Memory B cell (primary cell): Measurements from ENCODE around the gene MARCHF2.
A peak's percentile ranks its signal among the peaks of the same experiment; 100 is the strongest.
"Not testable (repeated sequence)": the region's sequence is repeated elsewhere in the genome, so short reads cannot be mapped to it uniquely, and the experiment has no call there.

Experiments used
- ATAC-seq: fragments of 150-1000 bp; cut with Tn5 transposase; 2 replicates; pipeline ENCODE4 v1.10.0; 2021; ENCODE audit warnings: low read depth, mild to moderate bottlenecking, moderate library complexity
- DNase-seq, 2 donors: peaks; one replicate each; pipeline ENCODE4 v3.0.0; 2022; ENCODE audit warnings: low spot score in 2 of 2
- H3K27ac Mint-ChIP-seq: one replicate; pipeline ENCODE4 v1.8.0; 2022; ENCODE audit warnings: mild to moderate bottlenecking, moderate library complexity, mixed read lengths
- H3K27me3 Mint-ChIP-seq: one replicate; pipeline ENCODE4 v1.8.0; 2022; ENCODE audit warnings: mixed read lengths
- H3K36me3 Mint-ChIP-seq: one replicate; pipeline ENCODE4 v1.8.0; 2022; ENCODE audit warnings: mild to moderate bottlenecking, mixed read lengths
- H3K4me1 Mint-ChIP-seq: one replicate; pipeline ENCODE4 v1.8.0; 2022; ENCODE audit warnings: mixed read lengths
- H3K4me3 Mint-ChIP-seq: one replicate; pipeline ENCODE4 v1.8.0; 2022; ENCODE audit warnings: mild to moderate bottlenecking, moderate library complexity, mixed read lengths
- H3K9me3 Mint-ChIP-seq: one replicate; pipeline ENCODE4 v1.8.0; 2022; ENCODE audit warnings: mixed read lengths

Gene MARCHF2

DNA sequence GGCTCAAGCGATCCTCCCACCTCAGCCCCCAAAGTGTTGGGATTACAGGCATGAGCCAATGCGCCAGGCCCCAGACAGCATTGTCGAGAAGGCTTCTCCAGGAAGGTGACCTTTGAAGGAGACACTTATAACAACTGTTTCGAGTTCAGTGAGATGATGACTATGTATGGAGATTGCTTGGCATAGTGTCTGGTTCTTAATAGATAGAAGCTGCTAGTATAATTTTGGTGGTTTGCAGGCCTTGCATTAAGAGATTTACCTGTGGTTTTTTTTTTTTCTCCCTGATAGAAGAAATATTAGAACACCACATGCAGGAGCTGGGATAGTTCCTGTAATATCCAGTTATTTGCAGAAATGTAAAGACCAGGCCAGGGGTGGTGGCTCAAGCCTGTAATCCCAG is 3.7 kb downstream of the MARCHF2 start:
- no peak for DNase-seq

DNA sequence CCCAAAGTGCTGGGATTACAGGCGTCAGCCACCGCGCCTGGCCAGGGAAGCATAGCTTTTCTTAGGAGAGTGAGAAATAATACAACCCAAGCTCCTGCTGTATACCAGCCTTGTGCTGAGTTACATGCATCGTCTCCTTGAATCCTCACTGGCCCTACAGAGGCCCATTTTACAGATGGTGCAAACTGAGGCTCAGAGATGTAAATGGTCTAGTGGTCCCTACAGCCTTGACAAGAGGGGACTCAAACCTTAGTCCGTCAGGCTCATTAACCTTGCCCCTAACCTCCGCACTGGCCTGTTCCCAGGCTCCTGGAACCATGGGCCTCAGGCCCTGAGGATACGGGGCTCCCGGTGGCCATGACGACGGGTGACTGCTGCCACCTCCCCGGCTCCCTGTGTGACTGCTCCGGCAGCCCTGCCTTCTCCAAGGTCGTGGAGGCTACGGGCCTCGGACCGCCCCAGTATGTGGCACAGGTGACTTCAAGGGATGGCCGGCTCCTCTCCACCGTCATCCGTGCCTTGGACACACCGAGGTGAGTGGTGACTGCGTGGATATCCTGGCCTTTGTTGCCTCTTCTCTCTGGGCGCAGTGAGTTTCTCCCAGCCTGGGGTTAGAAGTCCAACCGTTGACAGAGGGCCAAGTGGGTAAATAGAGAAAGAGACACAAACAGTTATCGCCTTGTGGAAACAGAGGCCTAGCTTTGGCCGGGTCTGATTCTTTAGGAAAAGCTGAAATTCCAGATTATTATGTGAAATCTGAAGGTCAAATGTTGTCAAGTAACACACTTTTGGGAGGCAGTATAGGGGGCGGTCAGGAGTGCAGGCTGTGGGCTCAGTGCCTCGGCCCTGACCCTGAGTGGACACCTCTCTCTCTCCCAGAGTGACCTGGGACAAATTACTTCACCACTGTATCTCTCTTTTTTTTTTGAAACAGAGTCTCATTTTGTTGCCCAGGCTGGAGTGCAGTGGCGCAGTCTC is 8.7 kb downstream of the MARCHF2 start:
- Mint-ChIP-seq H3K27ac (no peak overlapping the region), H3K4me3 (no peak overlapping the region), H3K9me3 (no peaks in the 10 kb centered on the region), H3K4me1 (no peaks in the 10 kb centered on the region), H3K36me3 (peaks cover 2% of the 10 kb centered on the region), H3K27me3 (no peaks in the 10 kb centered on the region)
- DNase-seq, result no peak
- no peak for ATAC-seq

More for the DNA sequence above, 3.7 kb downstream of the MARCHF2 start:
- peaks cover 3% of the 10 kb centered on the region for H3K4me1 Mint-ChIP-seq
- ATAC-seq, result no peak
- H3K4me3 Mint-ChIP-seq, result no peak overlapping the region
- H3K27me3 Mint-ChIP-seq, result no peaks in the 10 kb centered on the region
- no peaks in the 10 kb centered on the region for H3K36me3 Mint-ChIP-seq
- no peaks in the 10 kb centered on the region for H3K9me3 Mint-ChIP-seq
- no peak overlapping the region for H3K27ac Mint-ChIP-seq

DNA sequence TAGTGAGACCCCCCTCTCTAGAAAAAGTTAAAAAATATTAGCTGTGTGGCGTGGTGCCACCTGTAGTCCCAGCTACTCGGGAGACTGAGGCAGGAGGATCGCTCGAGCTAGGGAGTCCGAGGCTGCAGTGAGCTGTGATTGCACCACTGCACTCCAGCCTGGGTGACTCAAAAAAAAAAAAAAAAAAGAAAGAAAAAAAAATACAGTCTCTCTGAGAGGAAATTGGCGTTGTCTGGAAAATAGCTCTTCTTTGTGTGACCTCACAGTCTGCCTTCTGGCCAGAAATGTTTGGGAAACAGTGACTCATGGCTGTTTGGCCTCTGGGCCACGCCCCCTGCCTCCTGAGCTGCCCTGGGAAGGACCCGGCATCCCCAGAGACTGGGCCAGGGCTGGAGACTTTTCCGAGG is 10.7 kb downstream of the MARCHF2 start:
- Mint-ChIP-seq H3K4me3 (no peak overlapping the region), H3K4me1 (no peaks in the 10 kb centered on the region), H3K9me3 (no peaks in the 10 kb centered on the region), H3K27me3 (no peaks in the 10 kb centered on the region), H3K27ac (no peak overlapping the region), H3K36me3 (peaks cover 9% of the 10 kb centered on the region)
- DNase-seq, result no peak
- no peak for ATAC-seq

DNA sequence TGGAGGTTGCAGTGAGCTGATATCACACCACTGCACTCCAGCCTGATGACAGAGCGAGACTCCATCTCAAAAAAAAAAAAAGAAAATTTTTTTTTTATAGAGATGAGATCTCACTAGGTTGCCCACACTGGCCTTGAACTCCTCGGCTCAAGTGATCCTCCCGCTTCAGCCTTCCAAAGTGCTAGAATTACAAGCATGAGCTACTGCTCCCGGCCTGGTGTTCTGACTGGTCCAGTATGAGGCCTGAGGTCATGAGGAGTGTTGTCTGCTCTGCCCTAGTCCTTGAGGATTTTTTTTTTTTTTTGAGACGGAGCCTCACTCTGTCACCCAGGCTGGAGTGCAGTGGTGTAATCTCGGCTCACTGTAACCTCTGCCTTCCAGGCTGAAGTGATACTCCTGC is 12.2 kb downstream of the MARCHF2 start:
- H3K4me1 Mint-ChIP-seq, ATAC-seq, H3K27me3 Mint-ChIP-seq, DNase-seq, H3K4me3 Mint-ChIP-seq, H3K27ac Mint-ChIP-seq, H3K9me3 Mint-ChIP-seq: not testable (repeated sequence)
- peaks cover 13% of the 10 kb centered on the region for H3K36me3 Mint-ChIP-seq

DNA sequence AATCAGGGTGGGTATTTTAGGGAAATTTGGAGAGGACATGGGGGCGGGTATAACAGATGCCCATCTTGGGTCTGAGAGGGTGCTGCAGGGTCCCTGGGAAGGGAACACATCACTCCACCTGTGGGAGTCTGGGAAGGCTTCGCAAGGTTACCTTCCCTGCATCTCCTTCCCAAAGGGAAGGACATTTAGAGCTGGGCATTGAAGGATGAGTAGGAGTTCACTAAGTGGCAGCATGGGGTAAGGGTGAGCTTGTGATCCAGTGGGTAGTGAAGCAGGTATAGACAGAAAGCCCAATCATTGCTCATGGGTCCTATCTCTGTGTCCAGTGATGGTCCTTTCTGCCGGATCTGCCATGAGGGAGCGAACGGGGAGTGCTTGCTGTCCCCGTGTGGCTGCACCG is 13.2 kb downstream of the MARCHF2 start:
- ATAC-seq, result no peak
- no peaks in the 10 kb centered on the region for H3K4me1 Mint-ChIP-seq
- H3K9me3 Mint-ChIP-seq, result no peaks in the 10 kb centered on the region
- no peak overlapping the region for H3K4me3 Mint-ChIP-seq
- DNase-seq, result no peak
- peaks cover 16% of the 10 kb centered on the region for H3K36me3 Mint-ChIP-seq
- no peaks in the 10 kb centered on the region for H3K27me3 Mint-ChIP-seq
- H3K27ac Mint-ChIP-seq, result no peak overlapping the region

DNA sequence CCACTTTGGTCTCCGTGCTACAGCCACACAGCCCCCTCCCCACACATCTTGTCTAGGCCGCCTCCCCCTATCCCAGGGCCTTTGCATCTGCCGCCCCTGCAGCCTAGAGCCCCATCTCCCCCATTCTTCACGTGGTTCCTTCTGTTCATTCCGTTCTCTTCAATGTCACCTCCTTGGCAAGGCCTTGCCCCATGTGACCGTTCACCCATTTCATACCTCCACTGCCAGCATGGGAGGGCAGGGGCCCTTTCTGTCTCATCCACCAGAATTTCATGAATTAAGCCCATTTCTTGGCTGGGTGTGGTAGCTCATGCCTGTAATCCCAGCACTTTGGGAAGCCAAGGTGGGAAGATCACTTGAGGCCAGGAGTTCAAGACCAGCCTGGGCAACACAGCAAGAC is 15.9 kb downstream of the MARCHF2 start:
- ATAC-seq (no peak), DNase-seq (no peak)
- H3K27me3 Mint-ChIP-seq, result no peaks in the 10 kb centered on the region
- H3K36me3 Mint-ChIP-seq, result peaks cover 13% of the 10 kb centered on the region
- H3K27ac Mint-ChIP-seq, result no peak overlapping the region
- H3K4me1 Mint-ChIP-seq, result no peaks in the 10 kb centered on the region
- no peaks in the 10 kb centered on the region for H3K9me3 Mint-ChIP-seq
- no peak overlapping the region for H3K4me3 Mint-ChIP-seq

DNA sequence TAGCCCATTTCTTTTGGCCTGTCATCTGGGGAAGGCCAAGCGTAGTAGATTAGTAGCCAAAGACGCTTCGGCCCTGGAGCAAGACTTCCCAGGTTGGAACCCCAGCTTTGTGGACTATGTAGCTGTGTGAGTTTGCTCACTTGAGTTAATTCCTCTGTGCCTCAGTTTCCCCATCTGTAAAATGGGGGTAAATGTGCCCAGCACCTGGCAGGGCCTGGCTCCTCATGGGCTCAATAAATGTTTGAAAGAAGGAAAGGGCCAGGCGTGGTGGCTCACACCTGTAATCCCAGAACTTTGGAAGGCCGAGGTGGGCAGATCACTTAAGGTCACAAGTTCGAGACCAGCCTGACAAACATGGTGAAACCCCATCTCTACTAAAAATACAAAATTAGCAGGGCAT is 16.7 kb downstream of the MARCHF2 start:
- Mint-ChIP-seq H3K9me3 (no peaks in the 10 kb centered on the region), H3K4me1 (no peaks in the 10 kb centered on the region), H3K27me3 (no peaks in the 10 kb centered on the region), H3K36me3 (peaks cover 13% of the 10 kb centered on the region), H3K4me3 (no peak overlapping the region), H3K27ac (no peak overlapping the region)
- DNase-seq, result no peak
- no peak for ATAC-seq

DNA sequence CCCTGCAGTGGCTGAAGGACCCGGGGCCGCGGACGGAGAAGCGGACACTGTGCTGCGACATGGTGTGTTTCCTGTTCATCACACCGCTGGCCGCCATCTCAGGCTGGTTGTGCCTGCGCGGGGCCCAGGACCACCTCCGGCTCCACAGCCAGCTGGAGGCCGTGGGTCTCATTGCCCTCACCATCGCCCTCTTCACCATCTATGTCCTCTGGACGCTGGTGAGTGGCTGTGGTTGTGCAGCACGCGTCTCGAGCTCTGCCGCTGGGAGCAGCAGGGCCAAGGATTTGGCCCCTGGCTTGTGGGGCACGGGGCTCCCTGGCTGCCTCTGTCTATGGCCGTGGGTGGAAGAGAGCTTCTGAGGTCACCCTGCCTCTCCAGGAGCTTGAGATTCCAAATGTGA is 17.5 kb downstream of the MARCHF2 start:
- no peak overlapping the region for H3K27ac Mint-ChIP-seq
- no peak overlapping the region for H3K4me3 Mint-ChIP-seq

DNA sequence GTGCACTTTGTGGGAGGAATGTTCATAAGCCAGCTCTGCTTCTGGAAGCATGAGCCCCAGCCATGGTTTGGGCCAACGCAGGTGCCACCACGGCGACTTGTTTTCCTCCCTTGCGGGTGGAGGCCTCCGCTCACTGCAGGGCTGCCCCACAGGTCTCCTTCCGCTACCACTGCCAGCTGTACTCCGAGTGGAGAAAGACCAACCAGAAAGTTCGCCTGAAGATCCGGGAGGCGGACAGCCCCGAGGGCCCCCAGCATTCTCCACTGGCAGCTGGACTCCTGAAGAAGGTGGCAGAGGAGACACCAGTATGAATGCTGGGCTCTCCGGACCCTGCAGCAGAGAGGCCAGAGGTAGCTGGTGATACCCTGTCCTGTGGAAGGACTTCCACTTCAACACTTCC is 25.1 kb downstream of the MARCHF2 start:
- DNase-seq (no peak), ATAC-seq (no peak)
- Mint-ChIP-seq H3K36me3 (peaks cover 5% of the 10 kb centered on the region), H3K27me3 (no peaks in the 10 kb centered on the region), H3K4me1 (peaks cover 7% of the 10 kb centered on the region), H3K27ac (no peak overlapping the region), H3K9me3 (no peaks in the 10 kb centered on the region), H3K4me3 (no peak overlapping the region)

More for the DNA sequence above, 17.5 kb downstream of the MARCHF2 start:
- ATAC-seq (no peak), DNase-seq (no peak)
- Mint-ChIP-seq H3K27me3 (no peaks in the 10 kb centered on the region), H3K9me3 (no peaks in the 10 kb centered on the region), H3K4me1 (peaks cover 3% of the 10 kb centered on the region), H3K36me3 (peaks cover 16% of the 10 kb centered on the region)

DNA sequence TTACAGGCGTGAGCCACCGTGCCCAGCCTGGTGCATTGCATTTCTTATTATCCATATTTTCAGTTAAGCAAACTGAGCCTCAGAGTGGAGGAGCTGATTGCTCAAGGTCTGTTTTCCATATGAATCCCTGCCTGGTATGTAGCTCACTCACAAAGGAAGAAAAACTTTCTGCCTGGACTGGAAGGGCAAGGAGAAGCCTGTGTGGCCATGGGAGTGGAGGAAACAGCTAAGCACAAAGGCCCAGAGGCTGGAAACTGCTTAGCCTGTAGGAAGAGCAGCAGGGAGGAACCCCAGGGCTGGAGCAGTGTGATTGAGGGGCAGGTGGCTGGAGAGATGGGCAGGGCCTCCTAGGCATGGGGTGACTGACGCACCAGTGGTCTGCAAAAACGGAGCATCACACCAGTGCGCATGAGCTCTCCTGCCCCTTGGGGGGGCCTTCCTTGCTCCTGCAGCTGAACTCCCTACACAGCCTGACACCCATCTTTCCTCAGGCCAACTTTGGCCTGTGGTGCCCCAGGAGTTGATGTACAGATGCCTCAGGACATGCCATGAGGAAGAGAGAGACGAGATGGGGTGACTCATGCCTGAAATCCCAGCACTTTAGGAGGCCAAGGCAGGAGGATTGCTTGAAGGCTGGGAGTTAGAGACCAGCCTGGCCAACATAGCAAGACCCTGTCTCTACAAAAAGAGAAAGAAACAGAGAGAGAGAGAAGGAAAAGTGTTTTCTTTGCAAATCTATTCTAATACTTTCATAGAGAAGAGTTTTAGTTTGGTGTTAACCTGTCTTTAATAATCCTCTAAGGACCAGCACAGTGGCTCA is 28.8 kb downstream of the MARCHF2 start:
- no peak for ATAC-seq

DNA sequence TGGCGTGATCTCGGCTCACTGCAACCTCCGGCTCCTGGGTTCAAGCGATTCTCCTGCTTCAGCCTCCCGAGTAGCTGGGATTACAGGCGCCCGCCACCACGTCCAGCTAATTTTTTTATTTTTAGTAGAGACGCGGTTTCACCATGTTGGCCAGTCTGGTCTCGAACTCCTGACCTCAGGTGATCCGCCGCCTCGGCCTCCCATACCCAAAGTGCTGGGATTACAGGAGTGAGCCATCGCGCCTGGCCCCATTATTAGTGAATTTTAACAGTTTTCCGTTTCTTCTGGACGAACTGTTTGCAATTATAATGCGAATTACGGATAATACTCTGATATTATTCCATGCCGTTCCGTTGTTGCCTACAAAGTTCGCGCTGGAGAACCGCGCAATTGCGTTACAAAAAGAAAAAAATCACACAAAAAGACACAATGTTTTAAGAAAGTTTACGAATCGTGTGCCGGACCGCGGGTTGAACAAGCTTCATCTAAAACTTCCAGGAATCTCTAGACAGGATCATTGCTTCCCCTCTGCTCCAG is 31.1 kb downstream of the MARCHF2 start:
- Mint-ChIP-seq H3K4me1 (peaks cover 24% of the 10 kb centered on the region), H3K4me3 (peak overlapping the region; percentile 91), H3K27ac (peak overlapping the region; percentile 94)
- ATAC-seq, DNase-seq, H3K9me3 Mint-ChIP-seq, H3K36me3 Mint-ChIP-seq, H3K27me3 Mint-ChIP-seq: not testable (repeated sequence)

More for the DNA sequence above, 28.8 kb downstream of the MARCHF2 start:
- Mint-ChIP-seq H3K9me3 (no peaks in the 10 kb centered on the region), H3K27me3 (no peaks in the 10 kb centered on the region), H3K36me3 (peaks cover 3% of the 10 kb centered on the region), H3K4me3 (no peak overlapping the region), H3K27ac (no peak overlapping the region), H3K4me1 (peaks cover 10% of the 10 kb centered on the region)
- DNase-seq, result no peak

DNA sequence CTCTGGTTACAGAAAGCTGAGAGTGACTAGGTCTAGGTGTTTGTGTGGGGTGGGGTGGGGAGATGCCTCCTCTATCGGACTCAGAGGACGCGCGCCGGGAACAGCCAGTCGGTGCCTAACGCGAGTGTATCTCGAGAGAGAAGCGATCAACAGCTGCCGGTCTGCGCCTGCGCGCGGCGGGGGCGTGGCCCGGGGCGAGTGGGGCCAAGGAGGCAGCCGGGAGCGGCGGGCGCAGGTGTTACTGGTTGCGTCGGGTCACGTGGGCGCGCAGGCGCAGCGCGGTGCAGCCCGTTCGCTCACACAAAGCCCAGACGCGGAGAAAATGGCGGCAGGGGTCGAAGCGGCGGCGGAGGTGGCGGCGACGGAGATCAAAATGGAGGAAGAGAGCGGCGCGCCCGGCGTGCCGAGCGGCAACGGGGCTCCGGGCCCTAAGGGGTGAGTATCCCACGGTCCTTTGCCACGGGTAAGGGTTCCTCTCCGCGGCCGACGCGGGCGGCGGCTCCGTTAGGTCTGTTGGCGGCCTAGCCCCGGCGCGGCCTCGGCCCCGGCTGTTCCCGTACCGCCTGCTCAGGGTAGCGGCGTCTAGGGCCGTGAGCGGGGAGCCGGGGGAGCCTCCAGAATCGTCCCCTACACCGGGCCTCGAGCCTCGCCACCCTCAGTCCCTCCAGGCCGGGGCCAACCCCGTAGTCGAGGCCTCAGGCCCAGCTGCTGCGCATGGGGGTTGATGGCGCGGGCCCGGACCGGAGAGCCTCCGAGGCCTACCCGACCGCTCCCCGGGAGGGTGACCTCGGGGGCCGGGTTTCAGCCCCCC is 31.8 kb downstream of the MARCHF2 start, which contains the start of gene HNRNPM:
Gene HNRNPM (plus strand): TSS at position 299 of the 811 bp plus-strand sequence. CDS start 24 bp downstream, at position 323.
- peak; percentile 99 to 100 for DNase-seq
- H3K4me1 Mint-ChIP-seq, result peaks cover 26% of the 10 kb centered on the region
- H3K27ac Mint-ChIP-seq, result peak within 1 kb of the TSS; percentile 94
- no peaks in the 10 kb centered on the region for H3K27me3 Mint-ChIP-seq
- ATAC-seq, result peak; percentile 91
- H3K36me3 Mint-ChIP-seq, result peaks cover 7% of the 10 kb centered on the region
- peak within 1 kb of the TSS; percentile 91 for H3K4me3 Mint-ChIP-seq
- H3K9me3 Mint-ChIP-seq, result no peaks in the 10 kb centered on the region

DNA sequence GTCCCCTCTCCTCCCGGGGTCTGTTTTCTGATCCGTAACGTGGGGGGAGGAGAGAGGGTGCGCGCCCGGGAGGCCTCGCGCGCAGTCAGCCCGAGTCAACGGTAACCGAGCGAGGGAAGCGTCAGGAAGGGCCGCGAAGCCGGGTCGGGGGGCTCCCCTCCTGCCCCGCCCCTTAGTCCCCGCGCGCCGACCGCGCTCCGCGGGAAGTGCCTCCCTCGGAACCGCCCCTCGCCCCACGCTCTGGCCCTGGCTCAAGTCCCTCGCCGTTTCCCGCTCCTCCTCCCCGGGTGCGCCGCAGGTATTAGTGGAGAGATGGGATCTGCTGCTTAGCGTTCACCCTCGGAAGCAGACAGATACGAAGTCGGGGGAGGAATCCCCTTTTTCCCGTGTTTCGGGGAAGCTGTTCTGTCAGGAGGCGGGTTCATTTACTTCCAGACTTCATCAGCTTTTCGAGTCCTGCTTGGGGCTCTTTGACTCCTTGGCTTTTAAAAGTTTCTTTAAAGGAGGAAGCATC is 32.4 kb downstream of the MARCHF2 start:
- no peaks in the 10 kb centered on the region for H3K9me3 Mint-ChIP-seq
- DNase-seq, result peak; percentile 15 to 31
- peak overlapping the region; percentile 94 for H3K27ac Mint-ChIP-seq
- H3K36me3 Mint-ChIP-seq, result peaks cover 10% of the 10 kb centered on the region
- H3K4me3 Mint-ChIP-seq, result peak overlapping the region; percentile 91
- peaks cover 31% of the 10 kb centered on the region for H3K4me1 Mint-ChIP-seq
- H3K27me3 Mint-ChIP-seq, result no peaks in the 10 kb centered on the region
- peak; percentile 5 for ATAC-seq
